Transverse colon (tissue), 4 donors: ENCODE results near the gene KIAA1614.

Experiments
- CTCF ChIP-seq, 5 experiments: fragments of 200-600 bp in 3 of 5; fragments of 450-650 bp in 2 of 5; sonication (generic) in 3 of 5; IDR thresholded peaks; 1 replicate in 2 of 5; 2 replicates in 3 of 5; pipeline ENCODE4 v1.5.1; 2016 to 2017; ENCODE audit warnings: antibody characterized with exemption in 5 of 5, inconsistent platforms in 3 of 5, mild to moderate bottlenecking in 2 of 5, moderate library complexity in 1 of 5
- EP300 ChIP-seq: sonication (generic); formaldehyde crosslinking; IDR thresholded peaks from one replicate; pipeline ENCODE4 v1.6.1; 2017; ENCODE audit warnings: antibody characterized with exemption, low read depth
- POLR2A ChIP-seq: fragments of 450-650 bp; IDR thresholded peaks from one replicate; pipeline ENCODE4 v1.6.1; 2016; ENCODE audit warnings: antibody characterized with exemption, mild to moderate bottlenecking, moderate library complexity
- POLR2AphosphoS5 ChIP-seq, 3 donors: sonication (generic); formaldehyde crosslinking; IDR thresholded peaks; one replicate each; pipeline ENCODE4 v1.6.1; 2016; ENCODE audit warnings: antibody characterized with exemption in 3 of 3

GRCh38 chr1:180892272-180892671 is 20.4 kb upstream of the KIAA1614 start:
- TF ChIP-seq POLR2A (no peak), CTCF (IDR thresholded peaks at IDR 0.05) (no peak), POLR2AphosphoS5 (IDR thresholded peaks at IDR 0.05) (no peak), EP300 (no peak)
